Heart right ventricle (tissue), 16 donors: ENCODE data around the gene UFSP1. TPM values are rescaled to one million over a fixed set of nuclear protein-coding genes. Genes with fewer than 3 reads are reported as not detected.
"Not testable (repeated sequence)": the region's sequence is repeated elsewhere in the genome, so short reads cannot be mapped to it uniquely, and the experiment has no call there.

Experiments
- ATAC-seq, 8 donors: fragments of 200-7000 bp; cut with Tn5 transposase; one replicate each; pipeline ENCODE4 v1.9.1; 2020; ENCODE audit warnings: mild to moderate bottlenecking in 8 of 8, moderate library complexity in 8 of 8, moderate number of reproducible peaks in 1 of 8
- DNase-seq, 2 donors: peaks; one replicate each; pipeline ENCODE4 v3.0.0-alpha.2; 2020
- H3K27ac ChIP-seq, 10 donors: fragments of 200-600 bp; sonication (generic) in 2 of 10; one replicate each; pipeline versions ENCODE4 v1.5.0 to v1.8.0; 2020 to 2022; ENCODE audit warnings: mild to moderate bottlenecking in 3 of 10
- H3K27me3 ChIP-seq, 7 donors: fragments of 200-600 bp; one replicate each; pipeline ENCODE4 v1.8.0; 2021 to 2022; ENCODE audit warnings: mild to moderate bottlenecking in 2 of 7
- H3K36me3 ChIP-seq, 9 donors: fragments of 200-600 bp; sonication (generic) in 1 of 9; one replicate each; pipeline versions ENCODE4 v1.5.0 to v1.8.0; 2020 to 2022; ENCODE audit warnings: mild to moderate bottlenecking in 2 of 9
- H3K4me1 ChIP-seq, 9 donors: fragments of 200-600 bp; sonication (generic) in 1 of 9; one replicate each; pipeline versions ENCODE4 v1.5.0 to v1.8.0; 2020 to 2022; ENCODE audit warnings: mild to moderate bottlenecking in 4 of 9
- H3K4me3 ChIP-seq, 10 donors: fragments of 200-600 bp; sonication (generic) in 2 of 10; one replicate each; pipeline versions ENCODE4 v1.5.0 to v1.8.0; 2020 to 2022; ENCODE audit warnings: mild to moderate bottlenecking in 7 of 10, moderate library complexity in 2 of 10
- H3K9me3 ChIP-seq, 11 donors: fragments of 200-600 bp in 10 of 11; sonication (generic) in 2 of 11; one replicate each; pipeline versions ENCODE4 v1.5.0 to v1.8.0; 2013 to 2022; ENCODE audit warnings: mild to moderate bottlenecking in 2 of 11, control low read depth in 1 of 11, moderate library complexity in 1 of 11
- WGBS, 2 donors: extraction: QIAGEN DNeasy Blood & Tissue Kit; methylation state at CpG; one replicate each; pipeline ENCODE4 v1.1.7; 2013; ENCODE audit warnings: inconsistent platforms in 1 of 2; 5-methylcytosine and 5-hydroxymethylcytosine counted together
- intact Hi-C, 10 donors: fragments of 100-400 bp; cut with DNase I; formaldehyde crosslinking; loops; one replicate each; pipeline versions ENCODE4 v1.11.1 to v1.14.2; 2022
- polyA plus RNA-seq, 2 donors: library from polyadenylated mRNA; stranded (reverse); fragments of 200-250 nt; gene quantifications; one replicate each; pipeline ENCODE4 v1.2.3, GENCODE V29; 2013
- total RNA-seq, 10 donors: library from RNA; stranded (reverse); fragmentation: NEBNext Ultra II Directional in 3 of 10; extraction: Animal tissue kit (Norgen Biotek cat#: 25700) in 3 of 10; gene quantifications; one replicate each; pipeline versions ENCODE4 v1.2.1 to v1.2.4, GENCODE V29; 2021 to 2023
- TF ChIP-seq, protein P1 (sequence below), 9 donors: fragments of 200-600 bp; sonication (generic) in 2 of 9; IDR thresholded peaks; one replicate each; pipeline versions ENCODE4 v1.5.0 to v1.8.0; 2021 to 2022; ENCODE audit warnings: antibody characterized with exemption in 9 of 9, mild to moderate bottlenecking in 5 of 9, moderate library complexity in 1 of 9
- donor health status: Arrhythmogenic right ventricular cardiomyopathy.
- donor health status: ischemic (EF 13 %, LVEDD 7.1; RV severe dilation, severe dysfunction).
- donor health status: healthy with polysubstance abuse.
- donor health status: DM: no; HTN: yes; CAD: no.
- donor health status: DM: no; HTN: no; CAD: no.
- donor health status: ischemic (EF 25% LVEDD 6.9; RV normal size, moderate dysfunction).
- donor health status: ischemic (EF 25% LVEDD 5.7; RV mildly dilated, moderate dysfunction).
- donor health status: healthy.
- donor health status: DM: yes; HTN: yes; CAD: no.
- donor health status: Ischemic cardiomyopathy.
- donor health status: ischemic (EF 35%, LVEDD 5.7; RV mildly dilated, moderate dysfunction).
- donor health status: nonischemic (EF 11% LVEDD 7.7; RV severe dilation, severe dysfunction).
- donor health status: DM: yes; HTN: yes; CAD: no.
- donor health status: PGD.
- donor health status: ischemic (EF 29% LVEDD 5.4; RV normal size, mild dysfunction).
- donor health status: nonischemic (EF 23%, LVEDD 6.1; RV moderate dilation, normal function).

UFSP1 gene
- total and polyA plus RNA-seq, 12 donors: 0.99 to 3.4 (median 1.9) TPM

DNA sequence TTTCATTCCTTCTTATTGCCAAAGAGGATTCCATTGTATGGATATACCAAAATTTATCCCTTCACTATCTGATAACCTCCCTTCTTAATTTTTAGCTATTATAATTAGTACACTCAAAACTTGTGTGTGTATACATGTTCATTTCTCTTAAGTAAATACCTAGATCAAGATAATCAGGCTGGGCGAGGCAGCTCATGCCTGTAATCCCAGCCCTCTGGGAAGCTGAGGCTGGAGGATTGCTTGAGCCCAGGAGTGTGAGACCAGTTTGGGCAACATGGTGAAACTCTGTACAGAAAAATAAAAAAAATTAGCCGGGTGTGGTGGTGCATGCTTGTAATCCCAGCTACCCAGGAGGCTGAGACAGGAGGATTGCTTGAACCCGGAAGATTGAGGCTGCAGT is 22.0 kb upstream of the UFSP1 start:
- Histone ChIP-seq H3K27me3 (peaks cover 0 to 13% (median 6%) of the 10 kb centered on the region in 7 donors), H3K4me1 (peaks cover 0 to 6% (median 0%) of the 10 kb centered on the region in 9 donors), H3K36me3 (no peaks in the 10 kb centered on the region), H3K9me3 (peaks cover 0 to 6% (median 0%) of the 10 kb centered on the region in 11 donors), H3K27ac (no peak overlapping the region), H3K4me3 (no peak overlapping the region)
- ATAC-seq: no peak
- intact Hi-C loops: no loop called here
- 86 to 87% methylated on average over 3 of the region's 3 CpGs for WGBS, 2 donors
- TF ChIP-seq, protein P1, sequence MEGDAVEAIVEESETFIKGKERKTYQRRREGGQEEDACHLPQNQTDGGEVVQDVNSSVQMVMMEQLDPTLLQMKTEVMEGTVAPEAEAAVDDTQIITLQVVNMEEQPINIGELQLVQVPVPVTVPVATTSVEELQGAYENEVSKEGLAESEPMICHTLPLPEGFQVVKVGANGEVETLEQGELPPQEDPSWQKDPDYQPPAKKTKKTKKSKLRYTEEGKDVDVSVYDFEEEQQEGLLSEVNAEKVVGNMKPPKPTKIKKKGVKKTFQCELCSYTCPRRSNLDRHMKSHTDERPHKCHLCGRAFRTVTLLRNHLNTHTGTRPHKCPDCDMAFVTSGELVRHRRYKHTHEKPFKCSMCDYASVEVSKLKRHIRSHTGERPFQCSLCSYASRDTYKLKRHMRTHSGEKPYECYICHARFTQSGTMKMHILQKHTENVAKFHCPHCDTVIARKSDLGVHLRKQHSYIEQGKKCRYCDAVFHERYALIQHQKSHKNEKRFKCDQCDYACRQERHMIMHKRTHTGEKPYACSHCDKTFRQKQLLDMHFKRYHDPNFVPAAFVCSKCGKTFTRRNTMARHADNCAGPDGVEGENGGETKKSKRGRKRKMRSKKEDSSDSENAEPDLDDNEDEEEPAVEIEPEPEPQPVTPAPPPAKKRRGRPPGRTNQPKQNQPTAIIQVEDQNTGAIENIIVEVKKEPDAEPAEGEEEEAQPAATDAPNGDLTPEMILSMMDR (IDR thresholded peaks at IDR 0.05): no peak
- DNase-seq: no peak

DNA sequence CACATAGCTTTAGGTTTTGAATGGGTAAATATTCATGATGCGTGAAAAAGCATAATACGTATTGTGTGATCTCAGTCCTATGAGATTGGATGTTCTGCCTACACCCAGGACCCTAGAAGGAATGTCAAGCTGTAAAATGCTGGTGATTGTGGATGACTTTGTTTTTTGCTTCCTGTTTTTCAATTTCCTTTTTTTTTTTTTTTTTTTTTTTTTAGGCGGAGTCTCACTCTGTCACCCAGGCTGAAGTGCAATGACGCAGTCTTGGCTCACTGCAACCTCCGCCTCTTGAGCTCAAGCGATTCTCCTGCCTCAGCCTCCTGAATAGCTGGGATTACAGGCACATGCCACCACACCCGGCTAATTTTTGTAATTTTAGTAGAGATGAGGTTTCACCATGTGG is 20.9 kb upstream of the UFSP1 start:
- Histone ChIP-seq H3K9me3 (peaks cover 0 to 10% (median 0%) of the 10 kb centered on the region in 11 donors), H3K27ac (peak overlapping the region in 1 of 10 donors; percentile 36)
- H3K4me1 ChIP-seq, H3K27me3 ChIP-seq, ATAC-seq, DNase-seq, H3K4me3 ChIP-seq, intact Hi-C loops, H3K36me3 ChIP-seq: not testable (repeated sequence)
- 66 to 76% methylated on average over 7 of the region's 7 CpGs for WGBS, 2 donors

DNA sequence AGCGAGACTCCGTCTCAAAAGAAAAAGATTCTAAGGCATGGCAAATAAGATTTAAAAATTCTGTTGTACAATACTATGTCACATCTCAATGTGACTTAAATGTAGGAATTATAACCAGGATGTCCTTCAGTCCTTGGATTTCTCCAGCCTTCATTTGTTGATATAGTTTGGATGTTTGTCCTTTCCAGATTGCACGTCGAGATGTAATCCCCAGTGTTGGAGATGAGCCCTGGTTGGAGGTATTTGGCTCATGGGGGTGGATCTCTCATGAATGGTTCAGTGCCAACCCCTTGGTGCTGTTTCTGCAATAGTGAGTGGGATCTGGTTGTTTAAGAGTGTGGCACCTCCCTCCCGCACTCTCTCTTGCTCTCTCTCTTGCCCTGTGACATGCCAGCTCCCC is 19.0 kb upstream of the UFSP1 start:
- Histone ChIP-seq H3K27ac (no peak overlapping the region), H3K4me1 (no peaks in the 10 kb centered on the region), H3K27me3 (peaks cover 0 to 10% (median 3%) of the 10 kb centered on the region in 7 donors), H3K4me3 (no peak overlapping the region), H3K9me3 (peaks cover 0 to 10% (median 0%) of the 10 kb centered on the region in 11 donors), H3K36me3 (no peaks in the 10 kb centered on the region)
- TF ChIP-seq, protein P1 (IDR thresholded peaks at IDR 0.05): no peak
- intact Hi-C loops: loop anchor here in 1 of 10 donors (10.0 kb wide), 1 partner anchor 1364 kb away; no protein-coding TSS in a partner anchor
- ATAC-seq (no peak), DNase-seq (no peak)
- WGBS, 2 donors: 92 to 93% methylated on average over 5 of the region's 5 CpGs

DNA sequence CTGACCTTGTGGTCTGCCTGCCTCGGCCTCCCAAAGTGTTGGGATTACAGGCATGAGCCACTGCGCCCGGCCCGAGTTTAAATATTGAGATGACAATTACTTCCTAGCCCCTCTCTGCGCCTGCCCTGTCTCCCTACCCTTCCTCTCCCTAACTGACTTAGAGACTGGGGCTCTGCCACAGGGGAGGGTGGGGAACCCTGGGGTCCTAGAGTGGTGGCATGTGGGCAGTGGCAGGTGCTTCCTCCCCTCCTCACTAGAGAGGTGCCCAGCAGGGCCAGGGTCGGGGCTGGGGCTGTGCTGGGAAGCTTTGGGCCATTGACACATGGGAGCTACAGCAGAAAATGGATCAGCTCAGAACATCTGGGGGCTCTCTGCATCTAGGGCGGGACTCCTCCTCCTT is 13.1 kb upstream of the UFSP1 start:
- H3K9me3 ChIP-seq: peaks cover 0 to 10% (median 0%) of the 10 kb centered on the region in 11 donors
- 83 to 88% methylated on average over 7 of the region's 7 CpGs for WGBS, 2 donors
- DNase-seq (no peak), ATAC-seq (no peak)
- H3K36me3 ChIP-seq: no peaks in the 10 kb centered on the region
- no peak overlapping the region for H3K4me3 ChIP-seq
- no peaks in the 10 kb centered on the region for H3K4me1 ChIP-seq
- TF ChIP-seq, protein P1 (IDR thresholded peaks at IDR 0.05): no peak
- H3K27me3 ChIP-seq: peaks cover 0 to 44% (median 30%) of the 10 kb centered on the region in 7 donors
- intact Hi-C loops: loop anchor here in 2 of 10 donors (5.0 to 10.0 kb wide), 2 partner anchors 155 to 1358 kb away; no protein-coding TSS in a partner anchor
- no peak overlapping the region for H3K27ac ChIP-seq

GRCh38 chr7:100901921-100902332 is 12.4 kb upstream of the UFSP1 start:
- Histone ChIP-seq H3K4me1 (peaks cover 0 to 6% (median 0%) of the 10 kb centered on the region in 9 donors), H3K9me3 (peaks cover 0 to 8% (median 0%) of the 10 kb centered on the region in 11 donors), H3K27ac (no peak overlapping the region), H3K27me3 (peaks cover 0 to 51% (median 35%) of the 10 kb centered on the region in 7 donors), H3K36me3 (no peaks in the 10 kb centered on the region), H3K4me3 (no peak overlapping the region)
- TF ChIP-seq, protein P1 (IDR thresholded peaks at IDR 0.05): no peak
- DNase-seq (no peak), ATAC-seq (no peak)
- 73 to 82% methylated on average over 5 of the region's 5 CpGs for WGBS, 2 donors
- intact Hi-C loops: loop anchor here in 2 of 10 donors (5.0 to 10.0 kb wide), 2 partner anchors 155 to 1357 kb away; no protein-coding TSS in a partner anchor
